Cerebellar nuclear complex (tissue), 1 donor: ENCODE results near the gene VWA3B.

Experiments
- DNase-seq, 2 experiments: peaks; one replicate each; lab custom pipeline; 2025; lab: John Stamatoyannopoulos, UW

VWA3B gene

GRCh38 chr2:98341241-98341640, 254.3 kb downstream of the VWA3B start:
- DNase-seq, result no peak

- DNase-seq, result no peak
These were observed 256.3 kb downstream of the VWA3B start for GRCh38 chr2:98343285-98343684.

- no peak for DNase-seq
These were observed 259.6 kb downstream of the VWA3B start, which contains the start of gene CNGA3 for GRCh38 chr2:98346311-98347236. CNGA3 (plus strand) TSS chr2:98346456; CDS start chr2:98369976, 23,520 bp downstream.

- no peak for DNase-seq
These were observed 260.5 kb downstream of the VWA3B start for GRCh38 chr2:98347298-98348065.

GRCh38 chr2:98348066-98348561, 261.1 kb downstream of the VWA3B start:
- no peak for DNase-seq

GRCh38 chr2:98350411-98350810, 263.4 kb downstream of the VWA3B start:
- DNase-seq, result no peak

- DNase-seq, result no peak
These were observed 268.9 kb downstream of the VWA3B start for GRCh38 chr2:98355881-98356280.

- no peak for DNase-seq
These were observed 269.8 kb downstream of the VWA3B start for GRCh38 chr2:98356729-98357128.

- no peak for DNase-seq
These were observed 270.9 kb downstream of the VWA3B start for GRCh38 chr2:98357849-98358248.

- DNase-seq, result no peak
These were observed 273.0 kb downstream of the VWA3B start for GRCh38 chr2:98359986-98360385.
